HL-60 (cell line): ENCODE measurements around the gene BTNL3.
"Not testable (repeated sequence)": the region's sequence is repeated elsewhere in the genome, so short reads cannot be mapped to it uniquely, and the experiment has no call there.

Experiments used
- DNase-seq, 2 experiments: peaks; one replicate each; pipeline ENCODE4 v3.0.0-alpha.2; 2010 to 2020; ENCODE audit warnings: low read depth in 1 of 2, low spot score in 1 of 2
- H3K27ac ChIP-seq: fragments of 250-450 bp; sonication (Bioruptor Pico); replicated peaks from 2 replicates; pipeline ENCODE4 v1.5.1; 2020; ENCODE audit warnings: mild to moderate bottlenecking, moderate library complexity
- H3K27me3 ChIP-seq: fragments of 250-450 bp; sonication (Bioruptor Pico); 2 replicates; pipeline ENCODE4 v1.5.1; 2021; ENCODE audit warnings: mild to moderate bottlenecking, moderate library complexity; ENCODE audit not compliant: insufficient read depth, poor library complexity, severe bottlenecking
- H3K4me3 ChIP-seq: replicated peaks from 2 replicates; pipeline ENCODE4 v1.5.1; 2011; ENCODE audit warnings: mild to moderate bottlenecking, control low read depth, low read length; ENCODE audit not compliant: insufficient read depth
- GABPA ChIP-seq: IDR thresholded peaks from 2 replicates; pipeline ENCODE4 v1.6.1; 2012; ENCODE audit warnings: low read depth
- POLR2AphosphoS5 ChIP-seq: IDR thresholded peaks from 2 replicates; pipeline ENCODE4 v1.6.1; 2012; ENCODE audit warnings: low read depth
- SPI1 ChIP-seq: IDR thresholded peaks from 2 replicates; pipeline ENCODE4 v1.6.1; 2012; ENCODE audit warnings: low read depth, mild to moderate bottlenecking, borderline replicate concordance
- TF ChIP-seq, protein P1 (sequence below): IDR thresholded peaks from 2 replicates; pipeline ENCODE4 v1.6.1; 2012; ENCODE audit warnings: low read depth; ENCODE audit not compliant: insufficient replicate concordance
- TF ChIP-seq, protein P2 (sequence below): IDR thresholded peaks from one replicate; pipeline ENCODE4 v1.5.1; 2011; ENCODE audit warnings: low read length, control low read depth, inconsistent platforms; ENCODE audit not compliant: insufficient read depth

The BTNL3 gene

DNA sequence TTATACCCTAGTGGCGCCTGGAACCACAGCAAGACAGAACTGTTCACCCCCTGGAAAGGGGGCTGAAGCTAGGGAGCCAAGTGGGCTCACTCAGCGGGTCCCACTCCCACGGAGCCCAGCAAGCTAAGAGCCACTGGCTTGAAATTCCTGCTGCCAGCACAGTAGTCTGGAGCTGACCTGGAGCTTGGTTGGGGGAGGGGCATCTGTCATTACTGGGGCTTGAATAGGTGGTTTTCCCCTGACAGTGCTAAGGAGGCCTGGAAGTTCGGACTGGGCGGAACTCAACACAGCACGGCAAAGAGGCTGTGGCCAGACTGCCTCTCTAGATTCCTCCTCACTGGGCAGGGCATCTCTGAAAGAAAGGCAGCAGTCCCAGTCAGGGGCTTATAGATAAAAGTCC, 19.5 kb downstream of the BTNL3 start:
- Histone ChIP-seq H3K27ac (no peak overlapping the region), H3K4me3 (no peak overlapping the region), H3K27me3 (no peaks in the 10 kb centered on the region)
- DNase-seq = no peak
- TF ChIP-seq SPI1 = no peak
- no peak for TF ChIP-seq GABPA
- TF ChIP-seq, protein P1, sequence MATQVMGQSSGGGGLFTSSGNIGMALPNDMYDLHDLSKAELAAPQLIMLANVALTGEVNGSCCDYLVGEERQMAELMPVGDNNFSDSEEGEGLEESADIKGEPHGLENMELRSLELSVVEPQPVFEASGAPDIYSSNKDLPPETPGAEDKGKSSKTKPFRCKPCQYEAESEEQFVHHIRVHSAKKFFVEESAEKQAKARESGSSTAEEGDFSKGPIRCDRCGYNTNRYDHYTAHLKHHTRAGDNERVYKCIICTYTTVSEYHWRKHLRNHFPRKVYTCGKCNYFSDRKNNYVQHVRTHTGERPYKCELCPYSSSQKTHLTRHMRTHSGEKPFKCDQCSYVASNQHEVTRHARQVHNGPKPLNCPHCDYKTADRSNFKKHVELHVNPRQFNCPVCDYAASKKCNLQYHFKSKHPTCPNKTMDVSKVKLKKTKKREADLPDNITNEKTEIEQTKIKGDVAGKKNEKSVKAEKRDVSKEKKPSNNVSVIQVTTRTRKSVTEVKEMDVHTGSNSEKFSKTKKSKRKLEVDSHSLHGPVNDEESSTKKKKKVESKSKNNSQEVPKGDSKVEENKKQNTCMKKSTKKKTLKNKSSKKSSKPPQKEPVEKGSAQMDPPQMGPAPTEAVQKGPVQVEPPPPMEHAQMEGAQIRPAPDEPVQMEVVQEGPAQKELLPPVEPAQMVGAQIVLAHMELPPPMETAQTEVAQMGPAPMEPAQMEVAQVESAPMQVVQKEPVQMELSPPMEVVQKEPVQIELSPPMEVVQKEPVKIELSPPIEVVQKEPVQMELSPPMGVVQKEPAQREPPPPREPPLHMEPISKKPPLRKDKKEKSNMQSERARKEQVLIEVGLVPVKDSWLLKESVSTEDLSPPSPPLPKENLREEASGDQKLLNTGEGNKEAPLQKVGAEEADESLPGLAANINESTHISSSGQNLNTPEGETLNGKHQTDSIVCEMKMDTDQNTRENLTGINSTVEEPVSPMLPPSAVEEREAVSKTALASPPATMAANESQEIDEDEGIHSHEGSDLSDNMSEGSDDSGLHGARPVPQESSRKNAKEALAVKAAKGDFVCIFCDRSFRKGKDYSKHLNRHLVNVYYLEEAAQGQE = no peak
- no peak for TF ChIP-seq POLR2AphosphoS5
- TF ChIP-seq, protein P2, sequence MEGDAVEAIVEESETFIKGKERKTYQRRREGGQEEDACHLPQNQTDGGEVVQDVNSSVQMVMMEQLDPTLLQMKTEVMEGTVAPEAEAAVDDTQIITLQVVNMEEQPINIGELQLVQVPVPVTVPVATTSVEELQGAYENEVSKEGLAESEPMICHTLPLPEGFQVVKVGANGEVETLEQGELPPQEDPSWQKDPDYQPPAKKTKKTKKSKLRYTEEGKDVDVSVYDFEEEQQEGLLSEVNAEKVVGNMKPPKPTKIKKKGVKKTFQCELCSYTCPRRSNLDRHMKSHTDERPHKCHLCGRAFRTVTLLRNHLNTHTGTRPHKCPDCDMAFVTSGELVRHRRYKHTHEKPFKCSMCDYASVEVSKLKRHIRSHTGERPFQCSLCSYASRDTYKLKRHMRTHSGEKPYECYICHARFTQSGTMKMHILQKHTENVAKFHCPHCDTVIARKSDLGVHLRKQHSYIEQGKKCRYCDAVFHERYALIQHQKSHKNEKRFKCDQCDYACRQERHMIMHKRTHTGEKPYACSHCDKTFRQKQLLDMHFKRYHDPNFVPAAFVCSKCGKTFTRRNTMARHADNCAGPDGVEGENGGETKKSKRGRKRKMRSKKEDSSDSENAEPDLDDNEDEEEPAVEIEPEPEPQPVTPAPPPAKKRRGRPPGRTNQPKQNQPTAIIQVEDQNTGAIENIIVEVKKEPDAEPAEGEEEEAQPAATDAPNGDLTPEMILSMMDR = no peak

DNA sequence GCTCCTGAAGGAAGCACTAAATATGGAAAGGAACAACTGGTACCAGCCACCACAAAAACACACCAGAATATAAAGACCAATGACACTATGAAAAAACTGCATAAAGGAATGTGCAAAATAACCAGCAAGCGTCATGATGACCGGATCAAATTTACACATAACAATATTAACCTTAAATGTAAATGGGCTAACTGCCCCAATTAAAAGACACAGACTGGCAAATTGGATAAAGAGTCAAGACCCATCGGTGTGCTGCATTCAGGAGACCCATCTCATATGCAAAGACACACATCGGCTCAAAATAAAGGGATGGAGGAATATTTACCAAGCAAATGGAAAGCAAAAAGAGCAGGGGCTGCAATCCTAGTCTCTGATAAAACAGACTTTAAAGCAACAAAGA, 21.4 kb downstream of the BTNL3 start:
- not testable (repeated sequence) for H3K27ac ChIP-seq, H3K4me3 ChIP-seq, H3K27me3 ChIP-seq, DNase-seq

DNA sequence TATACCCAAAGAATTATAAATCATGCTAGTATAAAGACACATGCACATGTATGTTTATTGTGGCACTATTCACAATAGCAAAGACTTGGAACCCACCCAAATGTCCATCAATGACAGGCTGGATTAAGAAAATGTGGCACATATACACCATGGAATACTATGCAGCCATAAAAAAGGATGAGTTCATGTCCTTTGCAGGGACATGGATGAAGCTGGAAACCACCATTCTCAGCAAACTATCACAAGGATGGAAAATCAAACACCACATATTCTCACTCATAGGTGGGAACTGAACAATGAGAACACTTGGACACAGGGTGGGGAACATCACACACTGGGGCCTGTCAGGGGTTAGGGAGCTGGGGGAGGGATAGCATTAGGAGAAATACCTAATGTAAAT, 26.0 kb downstream of the BTNL3 start:
- not testable (repeated sequence) for H3K4me3 ChIP-seq, DNase-seq, H3K27me3 ChIP-seq, H3K27ac ChIP-seq

DNA sequence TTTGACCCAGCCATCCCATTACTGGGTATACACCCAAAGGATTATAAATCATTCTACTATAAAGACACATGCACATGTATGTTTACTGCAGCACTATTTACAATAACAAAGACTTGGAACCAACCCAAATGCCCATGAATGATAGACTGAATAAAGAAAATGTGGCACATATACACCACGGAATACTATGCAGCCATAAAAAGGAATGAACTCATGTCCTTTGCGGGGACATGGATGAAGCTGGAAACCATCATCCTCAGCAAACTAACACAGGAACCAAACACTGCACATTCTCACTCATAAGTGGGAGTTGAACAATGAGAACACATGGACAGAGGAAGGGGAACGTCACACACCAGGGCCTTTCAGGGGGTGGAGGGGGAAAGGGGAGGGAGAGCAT, 28.8 kb downstream of the BTNL3 start:
- not testable (repeated sequence) for DNase-seq, H3K4me3 ChIP-seq, H3K27me3 ChIP-seq, H3K27ac ChIP-seq

DNA sequence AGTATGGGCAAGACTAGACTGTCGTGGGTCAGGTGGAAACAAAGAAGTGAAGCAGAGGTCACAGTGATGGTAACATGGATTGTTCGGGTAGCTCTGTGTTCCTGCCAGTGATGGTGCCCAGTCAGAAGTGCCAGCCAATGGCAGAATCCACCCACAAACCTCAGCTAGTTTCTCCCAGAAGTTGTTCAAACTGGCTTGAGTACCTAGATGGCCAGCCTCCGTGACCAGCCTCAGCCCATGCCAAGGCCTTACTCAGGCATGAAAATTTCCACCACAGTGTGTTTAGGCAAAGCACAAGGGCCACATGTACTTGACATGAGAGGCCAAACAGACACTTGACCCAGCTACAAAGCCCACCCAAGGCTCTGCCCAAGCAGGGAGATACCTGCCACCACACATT, 32.0 kb downstream of the BTNL3 start:
- no peak for DNase-seq
- Histone ChIP-seq H3K27me3 (no peaks in the 10 kb centered on the region), H3K27ac (no peak overlapping the region), H3K4me3 (no peak overlapping the region)
- TF ChIP-seq, protein P1 = no peak
- TF ChIP-seq POLR2AphosphoS5 = no peak
- TF ChIP-seq GABPA = no peak
- TF ChIP-seq SPI1 = no peak
- TF ChIP-seq, protein P2 = no peak
